ENCODE measurements around the gene STX2.
"Not testable (repeated sequence)": the region's sequence is repeated elsewhere in the genome, so short reads cannot be mapped to it uniquely, and the experiment has no call there.

The STX2 gene

DNA sequence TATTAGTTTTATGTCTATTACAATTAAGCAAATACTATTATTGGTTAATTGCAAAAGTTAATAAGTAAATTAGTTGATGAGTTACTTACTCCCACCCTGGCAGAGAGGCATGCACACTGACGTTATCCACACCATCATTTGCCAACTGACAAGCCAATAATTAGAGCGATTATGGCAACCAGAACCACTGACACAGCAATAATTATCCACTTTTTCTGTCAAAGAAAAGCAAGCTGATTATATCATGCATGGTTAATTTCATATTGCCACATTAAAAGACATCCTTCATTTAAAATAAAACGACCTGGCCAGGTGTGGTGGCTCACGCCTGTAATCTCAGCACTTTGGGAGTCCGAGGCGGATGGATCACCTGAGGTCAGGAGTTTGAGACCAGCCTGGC is 43.1 kb downstream of the STX2 start:
- DNase-seq = peak in 1 of 2 experiments; percentile 40

DNA sequence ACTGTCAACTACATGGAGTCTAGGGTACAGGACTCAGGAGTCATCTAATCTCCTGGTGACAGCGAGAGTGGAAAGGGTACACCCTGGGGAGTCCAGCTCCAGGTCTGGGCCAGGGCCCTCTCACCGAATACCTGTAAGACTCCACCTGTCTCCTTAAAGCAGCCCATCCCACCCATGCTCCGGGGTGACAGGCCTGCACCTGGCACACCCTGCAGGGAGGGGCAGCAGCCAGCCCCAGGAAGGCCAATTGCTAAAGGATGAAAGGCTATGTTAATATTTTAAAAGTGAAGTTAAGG is 45.5 kb downstream of the STX2 start:
- DNase-seq = no peak

DNA sequence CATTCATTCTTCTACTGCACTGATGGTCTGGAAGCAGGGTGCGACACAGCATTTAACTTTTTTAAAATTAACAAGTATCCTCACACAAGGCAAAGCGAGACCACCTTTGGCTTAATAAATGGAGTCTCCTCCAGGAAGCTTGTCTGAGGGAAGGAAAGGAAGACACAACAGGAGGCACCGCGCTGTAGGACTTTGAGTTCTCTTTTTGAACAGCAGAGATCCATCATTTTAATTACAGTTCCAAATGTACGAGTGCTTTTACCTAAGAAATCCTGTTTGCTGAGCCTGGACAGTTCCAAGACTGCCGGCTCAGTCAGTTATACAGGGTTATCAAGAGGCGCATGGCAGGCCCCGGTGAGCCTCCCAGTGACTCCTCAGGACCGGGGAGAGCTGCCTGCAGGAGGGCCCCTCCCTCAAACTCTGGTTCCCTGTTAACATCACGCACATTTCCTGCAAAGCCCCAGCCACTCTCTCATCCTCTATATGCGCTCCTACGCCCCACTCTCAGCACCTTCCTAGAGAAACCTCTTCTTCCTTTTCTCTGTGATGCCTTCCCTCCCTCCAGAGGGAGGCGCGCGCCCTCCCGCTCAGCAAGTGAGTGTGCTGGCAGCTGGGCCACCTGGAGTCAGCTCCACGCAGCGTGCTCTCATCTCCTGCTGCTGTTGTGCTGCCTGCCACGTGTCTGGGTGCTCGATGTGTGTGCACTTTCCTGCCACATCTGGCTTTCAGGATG is 46.1 kb downstream of the STX2 start:
- no peak for DNase-seq

DNA sequence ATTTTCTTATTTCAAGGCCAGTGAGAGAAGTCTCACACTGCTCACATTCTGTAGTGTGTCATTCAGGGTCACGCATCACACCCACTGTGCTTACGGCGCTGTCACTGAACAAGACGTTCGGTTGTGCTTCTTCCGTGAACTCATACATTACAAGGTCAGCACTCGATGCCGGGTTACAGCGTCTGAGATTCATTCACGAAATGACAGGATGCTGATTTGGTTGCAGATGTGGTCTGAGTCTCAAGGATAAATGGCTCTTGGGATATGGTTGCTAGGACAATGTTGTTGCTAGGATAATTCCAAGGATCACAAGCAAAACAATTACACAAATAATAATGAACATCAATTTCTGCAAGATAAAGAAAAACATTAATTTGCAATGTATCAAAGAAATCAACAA is 47.4 kb downstream of the STX2 start:
- DNase-seq = no peak

DNA sequence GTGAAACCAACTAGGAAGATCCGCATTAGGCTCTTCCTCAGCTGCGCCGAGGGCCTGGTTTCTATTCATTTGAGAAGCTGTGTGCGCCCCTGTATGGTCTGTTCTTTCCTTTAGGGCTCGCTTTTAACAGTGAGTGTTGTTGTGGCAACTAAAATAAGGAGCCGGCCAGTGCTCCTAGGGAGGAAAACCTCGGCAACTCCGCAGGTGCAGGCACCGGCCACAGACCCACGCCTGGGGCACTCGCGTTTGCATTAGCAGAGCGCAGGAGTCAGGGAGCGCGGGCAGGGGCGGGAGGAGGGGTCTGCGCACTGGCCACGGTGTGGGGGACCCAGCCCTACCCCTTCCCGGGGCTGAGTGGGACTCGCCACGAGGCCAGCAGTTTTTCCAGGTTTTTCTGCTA is 50.5 kb downstream of the STX2 start:
- DNase-seq = no peak

DNA sequence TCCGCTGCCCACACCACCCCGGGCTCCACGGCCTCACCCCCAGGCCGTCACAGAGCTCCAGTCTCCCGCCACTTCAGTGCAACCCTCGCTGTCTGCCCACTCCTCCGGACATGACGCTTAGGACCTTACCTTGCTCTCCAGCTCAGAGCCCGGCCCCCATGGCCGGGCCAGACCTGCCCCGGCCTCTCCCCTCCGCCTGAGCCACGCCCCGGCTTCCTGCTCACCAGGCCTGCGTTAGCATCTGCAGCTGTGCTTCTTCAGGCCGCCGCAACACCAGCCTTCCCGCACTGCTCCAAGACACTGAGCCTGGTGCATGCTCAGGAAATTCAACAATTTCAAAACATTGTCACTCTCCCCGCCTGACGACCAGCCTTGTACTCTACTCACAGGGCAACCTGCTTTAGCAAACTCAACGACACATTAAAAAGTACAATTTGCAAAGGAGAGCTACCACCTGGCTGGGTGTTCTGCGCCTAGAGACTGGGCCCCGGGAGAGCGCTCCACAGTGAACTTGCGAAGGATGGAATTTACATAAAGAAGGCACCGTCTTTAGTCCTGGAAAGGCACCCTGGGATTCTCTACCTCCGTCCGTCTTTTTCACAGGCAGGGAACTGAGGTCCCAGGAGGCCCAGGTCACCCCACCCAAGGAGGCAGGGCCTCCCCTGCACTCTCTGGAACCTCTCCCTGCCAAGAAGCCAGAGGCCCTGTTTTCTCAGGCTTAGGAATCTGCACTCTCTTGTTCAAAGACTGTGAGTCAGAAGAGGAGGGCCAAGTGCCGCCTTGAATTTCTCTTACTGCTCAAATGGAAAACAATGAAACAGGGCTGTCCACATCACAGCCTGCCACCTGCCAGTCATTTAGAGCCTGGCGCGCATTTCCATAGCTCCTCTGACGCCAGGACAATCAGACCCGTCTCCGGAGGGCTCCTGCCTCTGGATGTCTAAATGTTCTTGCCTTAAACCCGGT is 51.3 kb downstream of the STX2 start:
- no peak for DNase-seq

DNA sequence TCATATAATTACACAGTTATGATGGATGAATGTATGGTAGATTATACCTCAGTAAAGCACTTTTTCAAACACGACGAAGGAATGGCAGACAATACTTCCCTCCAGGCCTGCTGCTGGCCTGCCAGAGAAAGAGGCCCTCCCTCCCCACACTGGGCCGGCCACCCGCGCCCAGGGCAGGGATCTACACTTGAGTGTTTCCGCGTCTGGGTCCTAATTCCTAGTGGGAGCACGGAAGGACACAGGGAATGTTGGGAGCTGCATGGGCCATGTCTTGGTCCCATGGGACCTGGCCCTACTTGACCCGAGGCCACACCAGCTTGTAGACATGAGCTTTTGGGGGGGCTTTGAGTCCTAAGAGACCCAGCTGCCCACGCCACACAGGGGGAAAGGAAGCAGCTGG is 52.0 kb downstream of the STX2 start:
- no peak for DNase-seq

DNA sequence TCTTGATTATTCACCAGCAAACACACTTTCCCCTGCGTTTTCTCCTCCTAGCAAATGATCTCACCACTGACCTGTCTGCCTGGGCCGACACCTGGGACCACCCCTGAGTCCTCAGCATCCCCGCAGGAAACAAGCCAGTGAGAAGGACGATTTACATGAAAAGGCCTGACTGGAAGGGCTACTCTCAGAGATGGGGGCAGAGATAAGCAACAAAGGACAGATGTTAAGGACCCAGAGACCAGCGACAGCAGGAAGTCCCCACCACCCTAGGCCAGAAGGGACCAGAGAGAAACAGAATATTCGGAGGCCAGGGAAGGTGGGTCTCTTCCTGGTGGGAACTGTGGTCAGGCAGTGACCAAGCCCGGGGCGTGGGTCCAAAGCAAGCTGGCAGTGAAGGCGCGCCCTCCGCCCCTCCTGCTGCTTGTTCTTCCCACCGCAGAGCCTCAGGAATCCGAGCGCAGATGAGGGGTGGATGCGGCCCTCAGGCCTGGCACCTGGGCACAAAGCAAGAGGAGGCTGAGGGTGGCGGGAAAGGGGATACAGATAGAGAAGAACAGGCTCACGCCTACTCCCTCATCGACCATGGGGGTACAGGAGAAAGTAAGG is 55.8 kb downstream of the STX2 start:
- DNase-seq = no peak

DNA sequence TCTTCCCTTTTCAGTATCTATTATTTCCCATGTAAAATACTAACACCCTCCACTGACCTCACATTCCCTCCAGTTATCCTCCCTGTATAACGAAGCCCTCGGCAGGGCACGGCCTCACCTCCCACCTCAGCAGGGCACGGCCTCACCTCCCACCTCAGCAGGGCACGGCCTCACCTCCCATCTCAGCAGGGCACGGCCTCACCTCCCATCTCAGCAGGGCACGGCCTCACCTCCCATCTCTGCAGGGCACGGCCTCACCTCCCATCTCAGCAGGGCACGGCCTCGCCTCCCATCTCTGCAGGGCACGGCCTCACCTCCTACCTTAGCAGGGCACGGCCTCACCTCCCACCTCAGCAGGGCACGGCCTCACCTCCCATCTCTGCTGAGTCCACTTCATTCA is 56.8 kb downstream of the STX2 start:
- DNase-seq = not testable (repeated sequence)

DNA sequence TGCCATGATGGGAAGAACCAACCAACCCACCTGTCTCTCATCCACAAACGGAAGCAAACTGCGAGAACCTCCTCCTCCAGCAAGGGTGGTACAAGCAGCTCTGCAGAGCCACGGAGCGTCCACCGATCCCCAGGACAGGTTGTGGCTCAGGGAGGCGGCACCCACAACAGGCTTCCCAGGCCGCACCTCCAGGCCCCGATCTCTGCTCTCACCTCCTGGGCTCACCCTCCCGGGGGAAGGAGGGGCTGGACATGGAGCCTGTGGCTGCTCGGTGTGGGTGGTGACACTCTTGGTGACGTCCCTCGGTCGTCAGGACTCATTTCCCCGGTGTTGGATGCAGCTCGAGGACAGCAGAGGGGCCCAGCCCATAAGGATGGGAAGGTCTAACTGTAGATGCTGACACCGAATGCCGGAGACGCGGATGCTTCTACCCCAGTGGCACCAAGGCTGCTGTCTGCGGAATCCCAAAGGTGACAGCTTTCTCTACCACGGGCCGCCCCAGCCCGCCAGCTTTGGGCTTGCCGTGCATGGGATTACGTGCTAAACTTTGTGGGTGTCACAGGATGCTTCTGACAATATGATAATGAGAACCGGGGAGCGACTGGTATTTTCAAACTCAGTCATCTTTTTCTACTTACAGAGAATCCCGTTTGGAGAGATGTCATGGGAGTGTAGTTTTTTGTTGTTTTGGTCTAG is 58.0 kb downstream of the STX2 start:
- DNase-seq = no peak

DNA sequence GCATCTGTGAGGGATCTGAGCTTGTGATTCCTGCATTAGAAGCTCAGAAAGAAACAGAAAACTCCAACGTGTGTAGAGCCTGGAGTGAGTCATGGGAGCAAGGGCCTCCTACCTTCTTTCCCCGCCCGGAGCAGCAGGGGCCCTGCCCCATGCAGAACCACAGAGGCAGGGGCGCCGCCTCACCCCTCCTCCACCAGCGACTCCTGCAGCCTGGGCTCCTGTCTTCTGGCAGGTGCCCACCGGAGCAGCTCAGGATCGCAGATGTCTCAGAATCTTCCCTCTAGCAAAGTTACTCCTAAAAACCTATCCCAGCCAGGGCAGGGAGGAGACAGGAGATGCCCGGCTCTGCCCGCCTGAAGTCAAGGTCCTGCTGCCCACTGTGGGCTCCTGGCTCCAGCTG is 58.7 kb downstream of the STX2 start:
- no peak for DNase-seq

DNA sequence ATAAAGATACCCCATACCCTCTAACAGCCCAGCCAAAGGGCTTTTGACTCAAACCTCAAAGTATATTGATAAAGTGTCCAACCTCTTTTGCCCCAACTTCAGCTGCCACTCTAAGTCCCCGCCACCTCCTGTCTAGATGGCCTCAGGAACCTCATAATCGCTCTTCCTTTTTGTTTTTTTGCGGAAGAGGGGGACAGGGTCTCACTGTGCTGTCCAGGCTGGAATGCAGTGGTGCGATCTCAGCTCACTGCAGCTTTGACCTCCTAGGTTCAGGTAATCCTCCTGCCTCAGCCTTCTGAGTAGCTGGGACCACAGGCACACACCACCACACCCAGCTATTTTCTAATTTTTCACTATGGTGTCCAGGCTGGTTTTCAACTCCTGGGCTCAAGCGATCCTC is 60.3 kb downstream of the STX2 start:
- DNase-seq = no peak

DNA sequence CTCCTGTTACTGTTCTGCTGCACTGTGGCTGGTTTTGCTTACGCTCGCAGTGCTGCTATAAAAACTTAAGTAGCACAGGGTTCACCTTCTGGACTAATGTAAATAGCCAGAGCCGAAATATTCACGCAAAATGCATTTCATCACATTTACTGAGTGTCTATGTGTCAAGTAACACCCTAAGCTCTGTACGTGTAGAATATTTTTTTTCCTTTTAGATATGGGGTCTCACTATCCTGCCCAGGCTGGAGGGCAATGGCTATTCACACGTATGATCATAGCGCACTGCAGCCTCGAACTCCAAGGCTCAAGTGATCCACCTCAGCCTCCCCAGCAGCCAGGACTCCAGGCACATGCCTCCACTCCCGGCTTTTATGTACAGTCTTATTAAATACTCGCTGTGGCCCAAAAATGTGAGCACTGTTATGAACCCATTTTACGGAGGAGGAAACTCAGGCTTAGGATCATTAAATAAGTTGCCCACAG is 62.2 kb downstream of the STX2 start:
- no peak for DNase-seq

DNA sequence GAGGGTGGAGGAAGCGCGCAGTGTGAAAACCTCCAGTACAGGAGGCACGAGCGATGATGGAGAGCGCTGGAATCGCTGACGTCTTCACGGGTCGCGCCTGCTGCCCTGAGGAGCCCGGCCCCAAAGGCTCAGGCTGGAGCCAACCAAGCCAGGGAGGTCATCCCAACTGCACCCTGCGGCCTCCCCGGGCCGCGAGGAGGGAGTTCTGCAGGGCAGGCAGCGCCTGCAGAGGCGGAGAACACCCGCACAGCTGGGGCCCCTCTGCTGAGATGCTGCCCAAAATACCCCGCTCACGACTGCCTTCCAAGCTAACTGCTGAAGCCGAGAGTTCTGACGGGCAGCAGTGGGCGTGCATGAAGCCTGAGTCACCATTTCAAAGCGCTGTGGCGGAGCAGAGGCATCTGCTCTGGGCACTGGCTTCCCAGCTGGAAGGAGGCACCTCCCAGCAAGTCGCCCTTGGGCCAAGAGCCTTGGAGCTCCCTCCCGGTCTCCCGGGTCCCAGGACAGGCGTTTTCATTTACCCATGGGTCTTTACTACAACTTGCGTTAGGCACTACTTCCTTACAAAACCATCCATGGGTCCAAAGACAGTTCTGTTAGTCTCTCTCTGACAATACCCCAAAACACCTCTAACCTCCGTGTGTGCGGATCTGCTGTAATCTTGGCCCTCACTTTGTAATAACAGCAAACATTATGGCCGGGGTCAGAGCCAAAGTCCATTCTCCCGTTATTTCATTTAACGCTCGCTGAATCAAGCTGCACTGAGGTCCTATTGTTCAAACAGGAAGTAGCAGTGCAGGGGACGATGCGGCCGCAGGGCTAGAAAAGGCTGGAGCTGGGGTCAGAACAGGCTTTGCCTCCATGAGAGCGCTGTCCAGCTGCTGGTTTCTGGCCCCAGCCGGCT is 62.8 kb downstream of the STX2 start:
- DNase-seq = no peak

DNA sequence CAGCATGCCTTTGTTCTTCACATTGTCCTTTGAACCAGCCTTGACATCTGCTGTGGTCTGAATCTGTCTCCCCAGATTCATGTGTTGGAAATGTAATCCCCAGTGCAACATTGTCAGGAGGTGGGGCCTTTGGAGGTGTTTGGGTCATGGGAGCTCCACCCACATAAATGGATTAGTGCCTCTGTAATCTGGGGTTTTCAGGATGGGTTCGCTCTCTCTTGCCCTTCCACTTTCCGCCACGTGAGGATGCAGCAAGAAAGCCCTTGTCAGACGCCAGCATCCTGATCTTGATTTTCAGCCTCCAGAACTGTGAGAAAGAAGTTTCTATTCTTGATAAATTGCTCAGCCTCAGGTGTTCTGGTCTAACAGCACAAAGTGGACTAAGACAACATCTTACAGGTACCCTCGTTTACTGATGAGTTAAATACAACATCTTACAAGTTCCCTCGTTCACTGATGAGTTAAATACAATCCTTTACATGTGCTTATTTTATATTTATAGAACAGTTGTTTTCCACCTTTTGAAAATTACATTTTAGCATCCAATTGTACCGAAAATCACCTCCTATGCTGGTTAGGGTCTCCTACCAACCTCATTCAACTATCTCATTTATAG is 68.5 kb downstream of the STX2 start:
- DNase-seq = no peak

DNA sequence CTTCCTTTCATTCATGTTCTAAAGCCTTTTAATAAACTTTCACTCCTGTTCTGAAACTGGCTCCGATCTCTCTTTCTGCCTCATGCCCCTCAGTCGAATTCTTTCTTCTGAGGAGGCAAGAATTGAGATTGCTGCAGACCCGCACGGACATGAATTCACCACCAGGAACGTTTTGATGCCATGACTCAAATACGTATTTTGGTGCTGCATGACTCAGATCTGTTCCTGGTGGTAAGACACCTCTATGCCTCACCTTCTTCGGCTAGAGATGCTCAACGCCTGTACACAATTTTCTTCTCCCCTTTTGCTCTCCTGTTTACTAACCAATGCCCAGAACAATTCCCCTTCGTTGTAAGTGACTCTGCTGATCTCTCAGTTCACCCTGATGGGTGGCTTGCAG is 70.9 kb downstream of the STX2 start:
- no peak for DNase-seq

DNA sequence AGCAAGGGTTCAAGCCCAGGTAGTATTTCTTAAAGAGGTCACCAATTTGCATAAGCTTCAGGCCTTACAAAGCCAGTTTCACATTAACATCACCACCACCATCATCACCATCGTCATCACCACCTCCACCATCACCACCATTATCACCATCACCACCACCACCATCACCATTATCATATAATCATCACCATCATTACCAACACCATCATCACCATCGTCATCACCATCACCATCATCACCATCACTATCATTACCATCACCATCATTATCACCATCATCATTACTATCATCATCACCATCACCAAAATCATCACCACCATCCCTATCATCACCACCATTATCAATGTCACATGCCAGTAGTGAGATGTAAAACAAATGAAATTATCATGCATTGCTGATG is 72.6 kb downstream of the STX2 start:
- no peak for DNase-seq

DNA sequence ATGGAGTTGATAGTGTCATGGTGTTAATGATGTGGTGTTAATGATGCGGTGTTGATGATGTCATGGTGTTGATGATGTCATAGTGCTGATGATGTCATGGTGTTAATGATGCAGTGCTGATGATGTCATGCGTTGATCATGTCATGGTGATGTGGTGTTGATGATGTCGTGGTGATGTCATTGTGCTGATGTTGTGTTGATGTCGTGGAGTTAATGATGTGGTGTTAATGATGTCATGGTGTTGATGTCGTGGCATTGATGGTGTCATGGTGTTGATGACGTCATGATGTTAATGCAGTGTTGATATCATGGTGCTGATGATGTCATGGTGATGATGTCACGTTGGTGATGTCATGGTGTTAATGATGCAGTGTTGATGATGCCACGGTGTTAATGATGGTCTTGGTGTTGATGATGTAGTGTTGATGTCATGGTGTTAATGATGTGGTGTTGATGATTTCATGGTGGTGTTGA is 73.8 kb downstream of the STX2 start:
- DNase-seq = no peak

DNA sequence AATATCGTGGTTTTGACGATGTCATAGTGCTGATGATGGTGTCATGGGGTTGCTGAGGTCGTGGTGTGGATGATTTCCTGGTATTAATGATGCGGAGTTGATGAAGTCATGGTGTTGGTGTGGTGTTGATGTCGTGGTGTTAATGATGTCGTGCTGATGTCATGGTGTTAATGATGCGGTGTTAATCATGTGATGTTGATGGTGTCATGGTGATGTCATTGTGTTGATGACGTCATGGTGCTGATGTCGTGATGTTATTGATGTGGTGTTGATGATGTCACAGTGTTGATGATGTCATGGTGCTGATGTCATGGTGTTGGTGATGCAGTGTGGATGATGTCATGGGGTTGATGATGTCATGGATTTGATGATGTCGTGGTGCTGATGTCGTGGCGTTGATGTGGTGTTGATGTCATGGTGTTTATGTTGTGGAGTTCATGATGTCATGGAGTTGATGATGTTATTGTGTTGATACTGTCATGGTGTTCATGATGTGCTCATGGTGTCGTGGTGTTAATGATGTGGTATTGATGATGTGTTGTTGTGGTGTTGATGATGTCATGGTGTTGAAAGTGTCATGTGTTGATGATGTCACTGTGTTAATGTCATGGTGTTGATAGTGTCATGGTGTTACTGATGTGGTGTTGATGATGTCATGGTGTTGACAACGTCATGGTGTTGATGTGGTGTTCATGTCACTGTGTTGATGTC is 74.4 kb downstream of the STX2 start:
- no peak for DNase-seq

DNA sequence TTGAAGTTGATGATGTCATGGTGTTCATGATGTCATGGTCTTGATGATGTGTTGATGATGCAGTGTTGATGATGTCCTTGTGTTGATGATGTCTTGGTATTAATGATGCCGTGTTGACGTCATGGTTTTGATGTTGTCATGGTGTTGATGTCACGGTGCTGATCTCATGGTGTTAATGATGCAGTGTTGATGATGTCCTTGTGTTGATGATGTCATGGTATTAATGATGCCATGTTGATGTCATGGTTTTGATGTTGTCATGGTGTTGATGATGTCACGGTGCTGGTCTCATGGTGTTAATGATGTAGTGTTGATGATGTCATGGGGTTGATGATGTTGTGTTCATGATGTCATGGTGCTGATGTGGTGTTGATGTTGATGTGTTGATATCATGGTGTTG is 75.0 kb downstream of the STX2 start:
- DNase-seq = no peak

DNA sequence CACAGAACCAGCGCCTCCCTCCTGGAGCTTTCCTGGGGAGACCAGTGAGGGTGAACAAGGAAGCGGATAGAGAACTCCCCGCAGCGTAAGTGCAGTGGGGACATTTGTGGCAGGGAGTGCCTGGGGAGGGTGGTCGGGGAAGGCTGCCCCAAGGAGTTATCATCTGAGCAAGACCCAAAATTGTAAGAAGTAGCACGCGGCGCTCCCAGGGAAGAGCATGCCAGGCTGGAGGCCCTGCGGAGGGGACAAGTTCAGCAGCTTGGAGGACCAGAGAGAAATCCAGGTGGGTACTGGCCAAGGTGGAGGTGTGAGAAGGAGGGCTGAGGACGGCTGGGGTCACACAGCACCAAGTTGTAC is 76.8 kb downstream of the STX2 start:
- peak in 1 of 2 experiments; percentile 11 for DNase-seq
